ENCODE measurements around the gene MTARC2.

GRCh38 chr1:220767312-220768125 is 19.4 kb downstream of the MTARC2 start:
- TF ChIP-seq CTCF (IDR thresholded peaks at IDR 0.05), result no peak
- TF ChIP-seq MAFK (IDR thresholded peaks at IDR 0.05; ENCODE audit: partially characterized antibody), result no peak
- TF ChIP-seq EP300 (IDR thresholded peaks at IDR 0.05), result no peak
- no peak for TF ChIP-seq NR3C1 (IDR thresholded peaks at IDR 0.05)
- TF ChIP-seq USF2 (IDR thresholded peaks at IDR 0.05), result no peak
- TF ChIP-seq RFX5 (IDR thresholded peaks at IDR 0.05), result no peak
- no peak for TF ChIP-seq SMC3 (IDR thresholded peaks at IDR 0.05)
- TF ChIP-seq POLR2A (IDR thresholded peaks at IDR 0.05; ENCODE audit: low read length), result no peak
- TF ChIP-seq BHLHE40 (IDR thresholded peaks at IDR 0.05; ENCODE audit: low read depth, low read length), result no peak
- TF ChIP-seq BCL3 (IDR thresholded peaks at IDR 0.05), result no peak
- no peak for TF ChIP-seq PHF8 (IDR thresholded peaks at IDR 0.05; ENCODE audit: borderline replicate concordance, low read depth)
- no peak for TF ChIP-seq ATOH8 (CRISPR knock-in tag; IDR thresholded peaks at IDR 0.05; ENCODE audit: low read depth)
- TF ChIP-seq HDAC2 (IDR thresholded peaks at IDR 0.05), result no peak
- TF ChIP-seq CEBPB (IDR thresholded peaks at IDR 0.05), result no peak
